Fibroblast of skin of right biceps (primary cell): ENCODE results near the gene FRMD1.

Source experiments
- DNase-seq: peaks from one replicate; pipeline ENCODE4 v3.0.0-alpha.2; 2013

FRMD1 gene

DNA sequence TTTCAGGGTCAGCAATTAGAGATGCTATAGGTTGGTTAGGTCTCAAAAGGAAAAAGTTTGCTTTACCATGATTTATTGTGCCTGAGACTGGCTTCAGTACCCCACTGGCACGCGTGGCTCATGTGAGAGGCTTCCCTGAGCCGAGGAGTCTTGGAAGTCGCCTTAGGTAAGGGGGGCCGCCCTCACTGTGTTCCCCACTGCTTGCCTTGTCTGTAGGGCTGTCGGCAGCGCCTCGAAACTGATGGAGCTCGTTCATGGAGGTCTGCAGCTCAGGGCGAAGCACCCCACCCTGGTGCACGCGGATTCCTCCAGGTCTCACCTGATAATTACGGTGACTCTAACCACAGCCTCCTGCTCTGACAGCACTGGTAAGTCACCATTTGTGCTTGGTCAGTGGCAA lies 39.2 kb downstream of the FRMD1 start:
- no peak for DNase-seq

DNA sequence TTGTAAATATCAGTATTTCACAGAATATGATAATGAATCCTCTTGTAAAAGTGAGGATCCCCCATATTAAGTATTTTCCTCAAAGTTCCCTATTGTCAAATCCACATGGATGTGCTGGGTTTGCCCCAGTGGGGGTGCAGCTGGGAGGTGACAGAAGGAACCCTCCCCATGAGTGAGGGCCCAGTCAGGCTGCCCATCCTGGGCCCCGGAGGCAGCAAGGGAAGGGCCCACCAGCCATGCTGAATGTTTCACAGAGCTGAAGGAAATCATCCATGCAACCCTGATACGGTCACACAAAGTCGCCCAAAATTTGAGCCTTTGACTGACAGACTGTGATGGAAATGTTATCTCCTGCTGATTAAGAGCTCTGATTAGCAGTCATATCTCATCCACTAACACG lies 39.7 kb downstream of the FRMD1 start:
- DNase-seq: no peak

DNA sequence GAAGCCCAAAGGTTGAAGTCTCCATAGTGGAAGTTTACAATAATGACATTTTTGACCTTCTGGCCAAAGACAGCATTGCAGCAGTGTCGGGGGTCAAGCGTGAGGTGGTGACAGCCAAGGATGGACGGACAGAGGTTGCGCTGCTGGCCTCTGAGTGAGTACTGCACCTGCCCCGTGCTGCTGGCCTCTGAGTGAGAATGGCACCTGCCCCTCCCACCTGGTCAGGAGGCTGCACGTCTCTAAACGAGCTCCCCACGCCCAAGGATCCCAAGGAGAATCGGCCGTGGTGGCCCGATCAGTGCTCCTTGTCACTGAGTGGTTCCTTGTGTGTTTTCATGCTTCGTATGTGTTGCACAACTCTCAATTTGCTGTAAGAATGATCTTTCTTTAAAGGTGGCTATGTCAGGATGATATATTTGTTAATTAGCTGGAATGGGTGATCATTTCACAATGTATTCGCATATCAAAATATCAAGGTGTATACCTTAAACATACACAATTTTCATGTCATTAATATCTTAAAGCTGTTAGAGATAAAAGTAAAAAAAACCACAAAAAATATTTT lies 40.4 kb downstream of the FRMD1 start:
- no peak for DNase-seq

DNA sequence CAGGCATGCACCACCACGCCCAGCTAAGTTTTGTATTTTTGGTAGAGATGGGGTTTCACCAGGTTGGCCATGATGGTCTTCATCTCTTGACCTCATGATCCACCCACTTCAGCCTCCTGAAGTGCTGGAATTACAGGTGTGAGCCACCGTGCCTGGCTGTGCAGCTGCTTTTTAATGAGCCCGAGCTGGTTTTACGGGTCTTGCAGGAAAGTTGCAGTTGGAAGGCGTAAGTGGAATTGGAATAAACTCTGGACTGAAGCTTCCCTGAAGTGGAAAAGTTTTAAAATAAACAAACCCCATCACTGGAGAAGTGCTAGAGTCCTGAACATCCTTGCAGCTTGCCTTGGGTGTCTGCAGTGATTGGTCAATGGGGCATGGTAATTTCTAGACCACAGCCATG lies 41.2 kb downstream of the FRMD1 start:
- DNase-seq: no peak

DNA sequence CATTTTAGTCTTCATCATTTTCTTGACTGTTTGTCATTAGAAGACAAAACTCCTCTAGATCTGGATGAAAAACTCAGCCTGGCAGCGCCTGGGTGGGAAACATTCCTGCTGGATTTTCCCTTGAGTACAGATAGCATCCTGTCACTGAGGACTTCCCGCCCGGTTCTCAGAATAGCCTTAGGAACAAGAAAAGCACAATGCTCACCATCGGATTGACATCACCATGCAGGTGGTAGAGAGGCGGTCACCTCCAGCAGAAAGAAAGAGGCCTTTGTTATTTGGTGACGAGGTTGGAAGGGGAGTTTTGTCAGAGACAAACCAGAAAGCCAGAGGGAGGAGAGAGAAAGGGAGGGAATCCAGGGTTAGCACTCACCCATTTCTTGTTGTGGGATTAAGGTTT lies 41.8 kb downstream of the FRMD1 start:
- no peak for DNase-seq

DNA sequence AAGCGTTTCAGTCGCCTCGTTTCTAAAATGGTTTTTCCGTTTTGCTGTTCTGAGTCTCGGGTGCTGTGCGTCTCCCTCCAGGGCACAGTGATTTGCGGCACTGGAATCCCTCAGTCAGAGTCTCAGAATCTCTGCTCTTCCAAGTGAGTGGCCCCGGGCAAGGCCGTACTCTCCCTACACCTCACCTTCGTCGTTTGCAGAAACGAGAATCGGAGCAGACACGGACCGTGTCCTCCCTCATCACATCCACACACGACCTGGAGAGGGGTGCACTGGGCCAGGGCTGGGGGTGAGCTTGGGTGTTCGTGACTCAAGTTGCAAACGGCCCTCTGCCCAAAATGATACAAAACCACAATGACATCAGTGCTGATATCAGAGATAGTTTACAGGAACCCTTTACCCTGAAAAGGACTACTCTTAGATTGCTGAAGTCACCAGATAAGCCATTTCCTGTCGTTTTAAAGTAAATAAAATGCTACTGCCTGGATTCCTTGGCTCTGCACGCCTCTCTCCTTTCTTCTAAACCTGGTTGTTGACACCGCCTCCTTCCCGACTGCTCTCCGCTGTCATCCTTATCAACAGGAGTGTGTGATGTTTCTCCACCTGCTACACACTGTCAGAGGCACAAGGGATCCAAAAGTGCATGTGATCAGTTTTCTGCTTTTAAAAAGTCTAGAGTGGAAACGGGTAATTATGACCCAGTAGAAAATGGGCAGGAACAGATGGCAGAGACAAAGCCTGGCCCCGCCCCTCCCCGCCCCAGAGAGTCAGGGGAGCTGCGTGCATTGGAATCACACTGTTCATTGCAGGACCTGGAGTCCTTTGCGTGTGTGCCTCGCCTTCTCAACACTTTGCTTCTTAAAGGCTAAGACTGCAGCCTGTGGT lies 43.1 kb downstream of the FRMD1 start:
- DNase-seq: peak; percentile 55

DNA sequence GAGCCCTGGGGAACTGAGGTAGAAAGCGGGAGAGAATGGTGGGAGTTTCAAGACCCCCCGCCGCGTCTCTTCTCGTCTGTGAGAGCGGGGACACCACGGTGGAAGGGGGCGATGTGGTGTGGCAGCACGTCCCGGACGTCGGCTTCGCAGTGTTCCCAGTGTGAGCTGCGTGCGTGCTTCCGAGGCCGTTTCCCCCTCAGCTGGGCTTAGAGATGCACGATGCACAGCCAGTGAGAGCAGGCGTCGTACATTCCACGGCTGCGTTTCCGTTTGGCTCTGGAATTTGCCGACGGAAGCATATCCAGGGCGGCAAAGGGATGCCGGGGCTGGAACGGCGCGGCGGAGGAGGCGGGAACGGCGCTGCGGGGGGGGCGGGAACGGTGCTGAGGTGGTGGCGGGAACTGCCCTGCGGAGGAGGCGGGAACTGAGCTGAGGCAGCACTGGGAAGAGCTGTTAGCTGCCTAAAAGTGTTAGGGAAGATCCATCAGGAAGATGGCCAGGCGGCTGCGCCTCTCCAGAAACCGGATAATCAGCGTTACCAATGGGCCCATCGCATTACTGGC lies 43.8 kb downstream of the FRMD1 start:
- peak; percentile 89 for DNase-seq

DNA sequence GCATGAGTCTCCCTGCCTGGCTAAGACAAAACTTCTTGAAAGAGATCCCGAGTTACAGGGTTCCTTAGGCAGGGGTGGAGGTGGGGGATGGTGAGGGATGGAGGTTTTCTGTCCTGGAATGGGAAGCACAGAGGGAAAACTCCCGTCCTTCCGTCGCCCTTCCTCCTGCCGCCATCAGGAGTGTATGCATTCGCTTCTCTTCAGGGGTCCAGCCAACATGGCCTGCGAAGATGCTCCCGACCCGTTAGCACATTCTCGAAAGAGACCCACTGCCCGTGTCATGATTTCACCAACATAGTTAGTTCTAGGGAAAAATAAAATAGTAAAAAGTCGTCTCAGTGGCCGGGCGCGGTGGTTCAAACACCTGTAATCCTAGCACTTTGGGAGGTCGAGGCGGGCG lies 44.5 kb downstream of the FRMD1 start:
- no peak for DNase-seq

DNA sequence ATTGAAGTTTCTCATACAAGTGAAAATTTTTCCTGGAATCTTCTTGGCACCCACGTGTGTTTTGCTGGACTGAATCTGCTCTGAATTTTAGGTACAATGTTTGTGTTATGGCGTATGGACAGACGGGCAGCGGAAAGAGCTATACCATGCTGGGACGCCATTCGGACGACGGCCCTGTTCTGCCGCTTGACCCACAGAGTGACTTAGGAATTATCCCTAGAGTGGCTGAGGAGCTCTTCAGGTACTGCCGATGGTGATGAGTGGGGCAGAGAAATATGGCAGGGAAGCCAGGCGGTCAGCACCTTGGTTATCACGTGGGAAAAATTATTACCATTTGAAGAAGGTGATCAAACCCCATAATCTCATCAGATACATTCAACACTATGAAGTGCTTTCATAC lies 45.2 kb downstream of the FRMD1 start:
- DNase-seq: no peak

DNA sequence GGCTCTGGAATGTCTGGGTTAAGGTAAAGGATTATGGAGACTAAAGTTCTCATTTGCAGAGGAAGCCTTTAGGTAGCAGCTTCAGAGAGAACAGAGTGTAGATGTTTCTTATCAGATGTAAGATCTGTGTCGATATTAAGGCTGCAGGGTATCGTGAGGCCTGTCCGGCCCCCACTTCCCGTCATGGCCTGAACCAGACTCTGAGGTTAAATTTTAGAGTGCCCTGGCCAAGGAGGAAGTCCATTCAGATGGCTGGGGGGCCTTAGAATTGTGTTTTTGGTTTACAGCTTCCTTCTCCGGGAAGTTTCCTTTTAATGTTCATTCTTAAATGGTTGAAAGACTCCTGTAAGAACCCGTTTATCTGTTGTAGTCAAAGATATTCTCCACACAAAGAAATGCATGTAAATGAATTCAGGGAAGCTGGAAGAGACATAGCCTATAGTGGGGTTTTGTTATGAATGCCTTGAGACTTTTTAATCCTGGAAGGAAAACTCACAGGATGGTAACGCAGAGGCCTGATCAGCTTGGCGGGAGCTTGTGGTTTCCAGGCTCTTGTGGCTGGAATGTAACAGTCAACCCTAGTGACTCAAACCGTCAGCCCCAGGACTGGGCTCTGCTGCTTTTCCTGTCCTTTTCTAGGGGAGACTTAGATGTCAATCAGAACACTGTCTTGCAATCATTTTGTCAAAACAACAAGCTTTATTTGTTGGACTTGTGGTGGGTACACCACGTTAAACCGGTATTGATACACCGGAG lies 46.8 kb downstream of the FRMD1 start:
- DNase-seq: peak; percentile 94

DNA sequence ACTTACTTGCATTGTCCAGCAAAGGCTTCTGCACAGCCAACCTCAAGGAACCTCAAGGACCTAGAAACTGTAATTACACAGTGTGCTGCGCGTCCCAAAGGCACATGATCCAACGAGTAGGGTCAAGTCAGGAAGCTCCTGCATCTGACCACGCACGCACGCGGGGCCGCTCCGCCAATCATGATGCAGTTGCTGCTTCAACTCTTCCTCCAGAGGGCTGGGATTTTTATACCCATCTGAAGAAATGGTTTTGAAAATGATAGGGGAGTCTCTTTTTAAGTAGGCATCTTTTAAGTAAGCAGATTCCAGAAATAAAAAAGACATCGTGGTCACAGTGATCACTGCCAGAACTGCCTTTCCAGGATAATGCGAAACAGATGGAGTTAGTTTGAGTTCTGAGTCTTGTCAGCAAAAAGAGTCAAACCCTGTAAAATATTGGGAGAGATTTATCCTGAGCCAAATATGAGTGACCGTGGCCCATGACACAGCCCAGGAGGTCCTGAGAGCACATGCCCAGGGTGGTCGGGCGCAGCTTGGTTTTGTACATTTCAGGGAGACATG lies 47.5 kb downstream of the FRMD1 start:
- peak; percentile 88 for DNase-seq

DNA sequence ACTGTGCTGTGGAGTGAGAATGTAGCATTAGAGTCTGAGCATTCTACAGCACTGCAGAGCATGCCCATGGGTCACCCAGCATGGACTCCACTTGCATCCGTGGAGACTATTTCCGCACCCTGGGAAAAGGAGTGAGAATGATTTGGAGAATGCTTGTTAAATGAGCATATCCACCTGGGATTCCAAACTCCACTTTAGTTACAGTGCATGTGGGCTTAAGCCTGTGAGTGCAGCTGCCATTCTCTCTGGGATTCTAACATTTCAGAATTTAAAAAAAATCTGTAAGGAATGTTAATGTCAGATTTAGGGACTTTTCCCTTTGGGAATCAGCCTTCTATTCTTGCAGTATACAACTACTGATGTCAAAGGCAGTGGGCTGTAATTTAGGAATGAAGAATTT lies 48.1 kb downstream of the FRMD1 start:
- DNase-seq: peak; percentile 7

DNA sequence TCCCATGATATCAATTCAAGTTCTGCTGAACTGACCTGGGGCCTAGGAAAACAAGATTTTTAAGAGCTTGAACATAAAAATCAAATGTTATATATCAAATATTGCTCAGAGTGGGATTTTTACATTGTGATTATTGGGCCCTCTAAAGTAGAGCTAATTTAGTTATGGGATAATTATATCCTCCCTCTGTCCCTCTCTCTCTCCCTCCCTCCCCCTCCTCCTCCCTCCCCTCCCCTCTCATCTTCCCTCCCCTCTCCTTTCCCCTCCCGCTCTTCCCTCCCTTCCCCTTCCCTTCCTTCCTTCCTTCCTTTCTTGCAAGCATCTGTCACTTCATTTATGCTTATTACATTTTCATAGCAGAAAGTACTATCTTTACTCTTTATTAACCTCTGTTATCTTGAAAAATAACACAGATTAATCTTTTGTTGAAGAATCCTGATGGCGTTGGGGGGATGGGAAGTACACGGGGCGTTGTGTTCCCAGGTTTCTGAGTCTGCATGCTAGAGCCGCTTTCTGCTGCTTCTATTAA lies 48.7 kb downstream of the FRMD1 start:
- DNase-seq: no peak

DNA sequence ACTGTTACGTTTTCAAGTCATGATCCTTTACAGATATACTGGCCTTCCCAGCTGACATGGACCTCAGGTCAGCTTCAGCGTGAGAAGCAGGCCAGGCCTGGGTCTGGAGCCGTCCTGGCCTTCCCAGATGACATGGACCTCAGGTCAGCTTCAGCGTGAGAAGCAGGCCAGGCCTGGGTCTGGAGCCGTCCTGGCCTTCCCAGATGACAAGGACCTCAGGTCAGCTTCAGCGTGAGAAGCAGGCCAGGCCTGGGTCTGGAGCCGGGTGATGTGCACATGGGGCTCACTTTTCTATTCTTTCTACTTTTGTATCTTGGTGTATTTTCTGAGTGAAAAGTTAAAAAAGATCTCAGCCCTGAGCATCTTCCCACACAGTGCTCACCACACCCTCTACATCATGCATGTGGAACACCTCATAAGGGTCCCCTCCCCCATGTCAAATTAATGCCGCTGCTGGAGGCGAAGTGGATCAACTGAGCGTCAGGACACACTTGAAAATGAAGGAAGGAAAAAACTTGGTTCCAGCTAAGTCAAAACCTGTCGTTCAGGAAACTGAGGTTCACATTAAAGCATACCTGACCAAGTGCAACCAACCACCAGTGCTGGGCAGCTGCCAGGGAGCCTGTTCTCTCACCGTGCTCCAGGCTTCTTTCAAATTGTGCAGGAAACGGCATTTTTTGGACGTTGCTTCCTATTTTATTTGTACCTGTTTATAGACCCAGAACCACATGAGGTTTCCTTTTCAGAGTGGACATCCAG lies 49.4 kb downstream of the FRMD1 start:
- no peak for DNase-seq

DNA sequence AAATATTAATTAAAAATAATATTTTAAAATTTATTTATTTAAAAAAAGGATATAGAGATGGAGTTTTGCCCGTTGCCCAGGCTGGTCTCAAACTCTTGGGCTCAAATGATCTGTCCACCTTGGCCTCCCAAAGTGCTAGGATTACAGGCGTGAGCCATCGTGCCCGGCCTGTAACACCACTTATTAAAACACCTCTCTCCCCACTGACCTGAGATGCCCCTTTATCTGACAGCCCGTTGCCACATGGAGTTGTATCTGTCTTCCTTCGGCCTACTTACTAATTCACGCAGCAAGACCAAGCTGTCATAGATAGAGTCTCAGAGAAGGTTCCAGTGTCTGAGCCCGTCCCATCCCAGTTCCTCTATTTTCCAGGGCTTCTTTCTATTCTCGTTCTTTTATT lies 50.8 kb downstream of the FRMD1 start:
- no peak for DNase-seq

DNA sequence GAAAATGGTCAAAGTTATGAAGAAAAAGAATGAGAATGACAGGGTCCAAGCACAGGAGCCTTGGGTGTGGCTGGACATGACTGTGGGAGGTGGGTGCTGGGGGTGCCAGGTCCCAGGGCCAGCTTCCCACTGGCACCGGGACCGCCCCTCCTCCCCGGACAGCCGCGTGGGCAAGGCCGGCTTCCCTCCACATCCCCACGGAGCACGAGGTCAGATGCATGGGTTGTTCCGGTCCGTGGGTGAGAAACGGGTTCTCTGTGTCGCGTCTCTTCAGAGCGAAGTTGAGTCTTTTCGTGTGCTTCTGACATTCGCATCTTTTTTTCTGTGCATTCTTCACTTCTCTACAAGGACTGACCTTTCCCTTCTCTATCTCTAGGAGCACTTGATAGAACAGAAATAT lies 51.5 kb downstream of the FRMD1 start:
- no peak for DNase-seq

DNA sequence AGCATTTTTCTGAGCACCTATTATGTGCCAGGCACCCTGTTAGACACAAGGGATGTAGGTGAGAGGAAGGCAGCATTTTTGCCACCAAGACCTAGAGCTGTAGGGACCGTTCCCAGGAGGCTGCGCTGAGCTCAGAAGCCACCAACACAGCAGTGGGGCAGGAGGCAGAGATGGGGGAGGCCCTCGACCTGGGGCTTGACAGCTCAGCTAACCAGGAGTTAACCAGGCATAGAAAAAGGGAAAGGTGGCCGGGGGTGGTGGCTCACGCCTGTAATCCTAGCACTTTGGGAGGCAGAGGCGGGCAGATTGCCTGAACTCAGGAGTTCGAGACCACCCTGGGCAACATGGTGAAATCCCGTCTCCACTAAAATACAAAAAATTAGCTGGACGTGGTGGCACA lies 52.1 kb downstream of the FRMD1 start:
- no peak for DNase-seq

DNA sequence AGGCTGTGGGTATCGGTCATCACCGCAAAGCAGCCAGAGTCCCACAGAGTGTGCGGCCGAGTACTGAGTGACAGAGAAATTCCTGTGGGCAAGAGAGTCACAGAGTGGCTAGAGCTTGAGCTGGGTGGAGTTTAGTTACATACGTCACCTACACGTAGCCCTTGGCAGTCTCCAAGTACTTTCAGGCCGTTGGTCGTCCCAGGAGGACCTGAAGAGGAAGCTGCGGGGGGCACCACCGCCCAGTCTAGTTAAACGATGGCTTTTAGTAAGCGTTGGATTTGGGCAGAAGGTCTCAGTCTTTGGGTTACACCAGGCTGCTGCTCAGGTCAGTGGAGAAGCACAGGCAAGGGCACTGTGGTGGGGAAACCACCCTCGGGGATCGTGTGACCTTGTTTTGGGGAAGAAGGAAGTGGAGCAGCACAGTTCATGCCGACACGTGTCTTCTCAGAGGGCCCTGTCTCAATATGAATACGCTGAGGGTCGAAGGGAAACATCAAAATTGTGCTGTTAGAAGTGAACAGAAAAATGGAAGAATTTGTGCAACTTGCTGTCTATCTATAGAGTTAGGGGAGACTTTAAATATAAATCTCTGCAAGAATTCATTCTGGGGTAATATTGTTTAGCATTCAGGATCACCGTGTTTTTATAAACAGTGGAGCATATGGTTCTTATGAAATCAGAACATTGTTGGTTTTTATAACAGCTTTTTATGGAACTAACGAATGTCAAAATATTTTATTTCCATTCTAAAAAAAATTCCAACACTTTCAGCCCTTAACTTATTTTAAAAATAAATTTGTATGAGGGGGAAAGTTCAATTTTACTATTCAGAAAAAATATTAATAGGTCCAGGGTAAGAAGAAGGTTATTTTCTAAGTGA lies 52.9 kb downstream of the FRMD1 start:
- DNase-seq: no peak

DNA sequence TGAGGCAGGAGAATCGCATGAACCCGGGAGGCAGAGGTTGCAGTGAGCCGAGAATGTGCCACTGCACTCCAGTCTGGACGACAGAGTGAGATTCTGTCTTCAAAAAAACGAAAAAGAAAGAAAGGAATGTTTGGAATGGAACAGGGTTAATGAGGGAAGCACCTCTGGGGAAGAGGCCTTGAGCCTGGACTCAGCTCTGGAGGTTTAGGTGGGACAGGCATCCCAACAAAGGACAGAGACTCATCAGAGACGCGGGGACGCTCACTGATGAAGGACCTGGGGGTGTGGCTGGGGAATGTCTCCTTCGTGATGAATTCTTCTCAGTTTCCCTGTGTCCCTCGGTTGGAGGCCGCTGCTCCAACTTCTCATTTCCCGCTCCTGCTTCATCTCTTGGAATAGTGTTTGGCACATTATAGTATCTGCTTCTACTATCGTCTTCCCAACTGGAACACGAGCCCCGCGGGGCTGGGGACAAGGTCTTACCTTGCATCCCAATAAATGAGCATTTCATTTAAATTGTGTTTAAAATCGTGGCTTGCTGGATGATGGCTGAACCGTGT lies 54.0 kb downstream of the FRMD1 start:
- no peak for DNase-seq

DNA sequence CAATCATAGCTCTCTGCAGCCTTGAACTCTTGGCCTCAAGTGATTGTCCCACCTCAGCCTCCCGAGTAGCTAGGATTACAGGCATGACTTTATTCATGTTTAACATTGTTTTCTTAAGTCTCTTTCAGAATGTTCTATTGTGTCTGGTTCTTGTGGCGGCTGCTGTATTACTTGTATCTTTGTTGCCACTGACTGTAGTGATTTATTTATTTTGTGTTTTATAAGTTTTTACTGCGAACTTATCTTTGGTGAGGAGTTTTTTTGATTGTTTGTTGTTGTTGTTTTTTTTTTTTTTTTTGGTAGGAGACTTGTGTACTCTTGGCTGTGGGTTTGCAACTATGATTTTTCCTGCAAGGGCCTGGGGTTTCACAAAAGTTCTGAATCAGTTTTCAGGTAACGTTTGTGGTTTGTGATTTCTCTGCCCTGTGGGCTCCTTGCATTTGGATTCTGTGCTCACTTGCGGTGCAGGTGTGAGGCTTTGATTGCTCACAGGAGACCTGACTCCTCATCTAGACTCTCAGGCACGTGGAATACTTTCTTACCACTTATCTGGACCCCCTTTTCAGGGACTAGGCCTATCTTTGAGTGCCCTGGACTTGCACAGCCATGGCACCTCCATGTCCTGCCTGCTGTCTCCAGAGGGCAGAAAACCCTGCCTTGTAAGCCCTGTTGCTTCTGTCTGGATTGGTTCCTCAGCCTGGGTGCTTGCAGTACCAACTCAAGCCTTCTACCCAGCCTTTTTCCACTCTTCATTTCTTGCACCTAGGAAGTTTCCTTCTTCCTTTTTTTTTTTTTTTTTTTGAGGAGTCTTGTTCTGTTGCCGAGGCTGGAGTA lies 56.3 kb downstream of the FRMD1 start:
- DNase-seq: no peak
